CD14-positive monocyte (primary cell): ENCODE data around the gene DTNA. TPM values are rescaled to one million over a fixed set of nuclear protein-coding genes. Genes with fewer than 3 reads are reported as not detected.
"Not testable (repeated sequence)": the region's sequence is repeated elsewhere in the genome, so short reads cannot be mapped to it uniquely, and the experiment has no call there.

Experiments used
- DNase-seq, 3 donors: peaks; one replicate each; pipeline ENCODE4 v3.0.0-alpha.2; 2011 to 2022
- H2AFZ ChIP-seq: 2 replicates; pipeline ENCODE4 v1.6.0; 2012; ENCODE audit warnings: mild to moderate bottlenecking, low read depth, low read length, inconsistent platforms; ENCODE audit not compliant: insufficient read depth, poor library complexity, severe bottlenecking
- H3K27ac ChIP-seq, 2 donors: 1 replicate in 1 of 2; 2 replicates in 1 of 2; pipeline ENCODE4 v1.5.1; 2012 to 2013; ENCODE audit warnings: low read length in 2 of 2, control low read depth in 1 of 2, inconsistent platforms in 1 of 2, low read depth in 1 of 2, mild to moderate bottlenecking in 1 of 2
- H3K27me3 ChIP-seq, 2 donors: one replicate each; pipeline versions ENCODE4 v1.6.0 to v1.6.1; 2011 to 2013; ENCODE audit warnings: low read length in 2 of 2; ENCODE audit not compliant: control insufficient read depth in 2 of 2, insufficient read depth in 2 of 2
- H3K36me3 ChIP-seq, 2 donors: replicated peaks in 1 of 2; 1 replicate in 1 of 2; 2 replicates in 1 of 2; pipeline versions ENCODE4 v1.5.1 to v1.6.1; 2012 to 2013; ENCODE audit warnings: low read length in 2 of 2, control low read depth in 1 of 2, inconsistent platforms in 1 of 2, mild to moderate bottlenecking in 1 of 2; ENCODE audit not compliant: insufficient read depth in 2 of 2, control insufficient read depth in 1 of 2
- H3K4me1 ChIP-seq, 2 donors: 1 replicate in 1 of 2; 2 replicates in 1 of 2; pipeline versions ENCODE4 v1.5.1 to v1.6.1; 2012 to 2013; ENCODE audit warnings: low read length in 2 of 2, control low read depth in 1 of 2, inconsistent platforms in 1 of 2, mild to moderate bottlenecking in 1 of 2, moderate library complexity in 1 of 2; ENCODE audit not compliant: insufficient read depth in 2 of 2, control insufficient read depth in 1 of 2
- H3K4me2 ChIP-seq: replicated peaks from 2 replicates; pipeline ENCODE3; 2012; ENCODE audit warnings: low read length, moderate library complexity, mild to moderate bottlenecking; ENCODE audit not compliant: poor library complexity, severe bottlenecking; ENCODE audit errors: extremely low read depth
- H3K4me3 ChIP-seq, 3 experiments: fragments of 200-600 bp in 1 of 3; sonication (generic) in 1 of 3; replicated peaks in 1 of 3; 1 replicate in 2 of 3; 2 replicates in 1 of 3; pipeline ENCODE4 v1.5.1; 2011 to 2013; ENCODE audit warnings: low read length in 3 of 3, mild to moderate bottlenecking in 3 of 3, control low read depth in 2 of 3, low read depth in 2 of 3, inconsistent platforms in 1 of 3, moderate library complexity in 1 of 3
- H3K79me2 ChIP-seq: 2 replicates; pipeline ENCODE4 v1.6.0; 2012; ENCODE audit warnings: mild to moderate bottlenecking, control low read depth, inconsistent platforms, low read length, moderate library complexity; ENCODE audit not compliant: insufficient read depth
- H3K9ac ChIP-seq: 2 replicates; pipeline ENCODE4 v1.6.0; 2017; ENCODE audit warnings: low read length, mild to moderate bottlenecking; ENCODE audit not compliant: insufficient read depth, poor library complexity, severe bottlenecking
- H3K9me3 ChIP-seq, 2 donors: replicated peaks in 1 of 2; 1 replicate in 1 of 2; 2 replicates in 1 of 2; pipeline versions ENCODE4 v1.5.1 to v1.6.1; 2012 to 2013; ENCODE audit warnings: low read length in 2 of 2, control low read depth in 1 of 2; ENCODE audit not compliant: control insufficient read depth in 1 of 2, insufficient read depth in 1 of 2
- H4K20me1 ChIP-seq: 2 replicates; pipeline ENCODE4 v1.6.0; 2012; ENCODE audit warnings: mild to moderate bottlenecking, low read length, control low read depth, moderate library complexity; ENCODE audit not compliant: insufficient read depth
- H3K27ac Mint-ChIP-seq, 7 donors: one replicate each; pipeline ENCODE4 v1.8.0; 2020; ENCODE audit warnings: mild to moderate bottlenecking in 7 of 7, mixed read lengths in 7 of 7, moderate library complexity in 6 of 7, inconsistent platforms in 2 of 7
- H3K27me3 Mint-ChIP-seq, 3 donors: one replicate each; pipeline ENCODE4 v1.8.0; 2021 to 2022; ENCODE audit warnings: low read depth in 3 of 3, mild to moderate bottlenecking in 3 of 3, mixed read lengths in 3 of 3, moderate library complexity in 3 of 3, inconsistent platforms in 1 of 3
- H3K36me3 Mint-ChIP-seq, 2 donors: one replicate each; pipeline ENCODE4 v1.8.0; 2020; ENCODE audit warnings: mixed read lengths in 2 of 2, inconsistent platforms in 1 of 2, mild to moderate bottlenecking in 1 of 2
- H3K4me1 Mint-ChIP-seq: one replicate; pipeline ENCODE4 v1.8.0; 2020; ENCODE audit warnings: mild to moderate bottlenecking, mixed read lengths
- H3K4me3 Mint-ChIP-seq, 2 donors: one replicate each; pipeline ENCODE4 v1.8.0; 2020; ENCODE audit warnings: mild to moderate bottlenecking in 2 of 2, mixed read lengths in 2 of 2, moderate library complexity in 1 of 2
- H3K9me3 Mint-ChIP-seq, 7 donors: one replicate each; pipeline ENCODE4 v1.8.0; 2020 to 2022; ENCODE audit warnings: mixed read lengths in 7 of 7, mild to moderate bottlenecking in 6 of 7, moderate library complexity in 6 of 7, inconsistent platforms in 2 of 7
- WGBS: methylation state at CpG from one replicate; pipeline ENCODE4 v1.1.5; 2013; ENCODE audit warnings: missing lambda C conversion rate; ENCODE audit not compliant: insufficient coverage; 5-methylcytosine and 5-hydroxymethylcytosine counted together
- intact Hi-C, 2 donors: fragments of 100-400 bp; cut with micrococcal nuclease; formaldehyde crosslinking; loops; one replicate each; pipeline versions ENCODE4 v1.15.0 to v1.15.1; 2023
- polyA plus RNA-seq, 3 donors: library from polyadenylated mRNA; depleted of rRNA in 1 of 3; unstranded in 2 of 3; stranded (reverse) in 1 of 3; fragments of 300-500 nt in 2 of 3; fragments of >200 nt in 1 of 3; fragmentation: Illumina TruSeq in 2 of 3; gene quantifications; 1 replicate in 2 of 3; 2 replicates in 1 of 3; pipeline ENCODE4 v1.2.3, GENCODE V29; 2012 to 2021
- TF ChIP-seq, protein P1 (sequence below): fragments of 200-600 bp; IDR thresholded peaks from one replicate; pipeline ENCODE4 v1.8.0; 2022; ENCODE audit warnings: antibody characterized with exemption, mild to moderate bottlenecking

Gene DTNA
- polyA plus RNA-seq, 3 donors: 0.53 to 2.3 (median 0.76) TPM

DNA sequence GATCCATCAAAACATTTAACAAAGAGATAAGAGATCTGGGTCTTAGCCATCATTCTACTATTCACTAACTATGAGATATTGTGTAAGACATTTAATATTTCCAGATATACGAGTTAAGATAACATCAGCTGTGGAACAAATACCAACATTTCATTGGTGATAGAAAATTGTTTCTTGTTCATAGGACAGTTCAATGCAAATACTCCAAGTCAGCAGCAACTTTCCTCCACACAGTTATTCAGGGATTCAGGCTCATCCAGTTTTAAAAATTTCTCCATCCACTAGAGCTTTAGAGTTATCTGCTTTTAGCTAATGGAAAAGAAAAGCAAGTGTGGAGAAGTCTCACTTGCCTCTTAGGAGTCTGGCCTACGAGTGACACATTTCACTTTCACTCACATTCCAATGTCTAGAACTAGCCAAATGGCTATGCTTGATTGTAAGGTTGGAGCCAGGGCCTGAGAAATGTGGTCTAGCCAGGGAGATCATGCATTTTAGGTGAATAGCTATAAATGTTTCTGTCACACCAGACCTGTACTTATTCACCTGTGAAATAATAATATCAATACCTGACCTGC, 211.8 kb downstream of the DTNA start:
- H3K9me3 ChIP-seq: no peaks in the 10 kb centered on the region
- no peaks in the 10 kb centered on the region for H3K79me2 ChIP-seq
- H3K4me2 ChIP-seq: no peak overlapping the region
- intact Hi-C loops: no loop called here
- H3K4me1 Mint-ChIP-seq: no peaks in the 10 kb centered on the region
- no peak overlapping the region for H3K4me3 ChIP-seq
- no peaks in the 10 kb centered on the region for H3K36me3 ChIP-seq
- no peak overlapping the region for H3K9ac ChIP-seq
- peaks cover 0 to 9% (median 0%) of the 10 kb centered on the region in 7 donors for H3K9me3 Mint-ChIP-seq
- H3K27me3 ChIP-seq: no peaks in the 10 kb centered on the region
- TF ChIP-seq, protein P1, sequence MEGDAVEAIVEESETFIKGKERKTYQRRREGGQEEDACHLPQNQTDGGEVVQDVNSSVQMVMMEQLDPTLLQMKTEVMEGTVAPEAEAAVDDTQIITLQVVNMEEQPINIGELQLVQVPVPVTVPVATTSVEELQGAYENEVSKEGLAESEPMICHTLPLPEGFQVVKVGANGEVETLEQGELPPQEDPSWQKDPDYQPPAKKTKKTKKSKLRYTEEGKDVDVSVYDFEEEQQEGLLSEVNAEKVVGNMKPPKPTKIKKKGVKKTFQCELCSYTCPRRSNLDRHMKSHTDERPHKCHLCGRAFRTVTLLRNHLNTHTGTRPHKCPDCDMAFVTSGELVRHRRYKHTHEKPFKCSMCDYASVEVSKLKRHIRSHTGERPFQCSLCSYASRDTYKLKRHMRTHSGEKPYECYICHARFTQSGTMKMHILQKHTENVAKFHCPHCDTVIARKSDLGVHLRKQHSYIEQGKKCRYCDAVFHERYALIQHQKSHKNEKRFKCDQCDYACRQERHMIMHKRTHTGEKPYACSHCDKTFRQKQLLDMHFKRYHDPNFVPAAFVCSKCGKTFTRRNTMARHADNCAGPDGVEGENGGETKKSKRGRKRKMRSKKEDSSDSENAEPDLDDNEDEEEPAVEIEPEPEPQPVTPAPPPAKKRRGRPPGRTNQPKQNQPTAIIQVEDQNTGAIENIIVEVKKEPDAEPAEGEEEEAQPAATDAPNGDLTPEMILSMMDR: no peak
- peaks cover 0 to 1% (median 0%) of the 10 kb centered on the region in 3 donors for H3K27me3 Mint-ChIP-seq
- H4K20me1 ChIP-seq: no peaks in the 10 kb centered on the region
- no peak for DNase-seq
- H3K4me3 Mint-ChIP-seq: no peak overlapping the region
- H2AFZ ChIP-seq: no peak overlapping the region
- no peak overlapping the region for H3K27ac Mint-ChIP-seq
- no CpG with 5 or more reads among the region's 2 CpGs for WGBS
- no peaks in the 10 kb centered on the region for H3K36me3 Mint-ChIP-seq
- no peaks in the 10 kb centered on the region for H3K4me1 ChIP-seq
- H3K27ac ChIP-seq: no peak overlapping the region

DNA sequence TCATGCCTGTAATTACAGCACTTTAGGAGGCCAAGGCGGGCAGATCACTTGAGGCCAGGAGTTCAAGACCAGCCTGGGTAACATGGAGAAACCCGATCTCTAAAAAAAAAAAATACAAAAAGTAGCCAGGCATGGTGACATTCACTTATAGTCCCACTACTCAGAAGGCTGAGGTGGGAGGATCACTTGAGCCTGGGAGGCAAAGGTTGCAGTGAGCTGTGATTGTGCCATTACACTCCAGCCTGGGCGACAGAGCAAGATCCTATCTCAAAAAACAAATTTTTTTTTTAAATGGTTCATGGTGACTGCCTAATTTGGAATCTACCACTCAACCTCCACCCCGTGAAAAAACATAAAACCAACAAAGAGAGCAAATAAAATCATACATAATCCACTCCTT, 212.5 kb downstream of the DTNA start:
- intact Hi-C loops, H3K27me3 Mint-ChIP-seq, H3K9me3 Mint-ChIP-seq, H3K79me2 ChIP-seq, H3K27ac ChIP-seq, H4K20me1 ChIP-seq, H3K4me3 ChIP-seq, H3K4me3 Mint-ChIP-seq, H2AFZ ChIP-seq, DNase-seq, H3K4me2 ChIP-seq, H3K9me3 ChIP-seq, H3K36me3 Mint-ChIP-seq, H3K27ac Mint-ChIP-seq, H3K4me1 ChIP-seq, H3K27me3 ChIP-seq, H3K4me1 Mint-ChIP-seq, H3K36me3 ChIP-seq, H3K9ac ChIP-seq: not testable (repeated sequence)
- WGBS: 83% methylated on average over 1 of the region's 4 CpGs
